SHP77 (cell line): Measurements from ENCODE around the gene SKP2.
A peak's percentile ranks its signal among the peaks of the same experiment; 100 is the strongest.
"Not testable (repeated sequence)": the region's sequence is repeated elsewhere in the genome, so short reads cannot be mapped to it uniquely, and the experiment has no call there.

Source experiments
- DNase-seq, 2 experiments: peaks; one replicate each; lab custom pipeline; 2025; lab: John Stamatoyannopoulos, UW

Gene SKP2

GRCh38 chr5:36151434-36152323 lies at the start of gene SKP2, which contains the start of gene LMBRD2:
TSS of gene SKP2 (plus strand) at chr5:36152111. CDS start at chr5:36152263, 152 bp downstream.
TSS of gene LMBRD2 (minus strand) at chr5:36151887. CDS start at chr5:36143349, 8,538 bp downstream.
- DNase-seq: peak; percentile 100

- DNase-seq: no peak
These were observed 46.1 kb upstream of the SKP2 start for GRCh38 chr5:36105819-36106218.

DNA sequence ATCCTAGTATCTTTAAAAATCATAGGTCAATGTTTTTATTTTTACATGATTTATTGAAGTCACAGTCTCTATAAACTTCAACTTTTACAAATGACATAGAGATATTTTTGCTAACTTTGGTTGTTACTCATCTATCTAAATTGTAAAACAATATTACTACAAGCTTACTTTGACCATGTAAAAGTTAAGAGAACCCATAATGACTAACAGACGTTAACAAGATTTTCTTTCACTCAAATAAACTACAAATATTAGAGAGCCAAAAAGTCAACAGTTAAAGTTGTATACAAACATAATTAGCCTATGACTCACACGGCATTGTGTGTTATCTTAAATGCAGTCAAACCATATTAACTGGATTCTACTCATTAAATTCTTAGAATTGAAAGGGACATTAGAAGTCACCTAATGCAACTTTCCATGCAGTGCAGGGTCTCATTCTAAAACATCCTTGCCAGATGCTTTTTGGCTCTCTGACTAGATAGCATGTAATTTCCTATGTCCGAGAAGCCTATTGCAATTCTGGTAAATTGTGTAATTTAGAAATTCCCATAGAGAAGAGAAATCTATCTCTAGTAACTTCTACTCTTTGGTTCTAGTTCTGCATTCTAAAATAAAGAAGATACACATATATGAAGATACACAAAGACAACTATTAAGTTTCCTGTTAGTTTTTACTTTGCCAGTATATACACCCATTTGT lies 43.0 kb upstream of the SKP2 start:
- no peak for DNase-seq

DNA sequence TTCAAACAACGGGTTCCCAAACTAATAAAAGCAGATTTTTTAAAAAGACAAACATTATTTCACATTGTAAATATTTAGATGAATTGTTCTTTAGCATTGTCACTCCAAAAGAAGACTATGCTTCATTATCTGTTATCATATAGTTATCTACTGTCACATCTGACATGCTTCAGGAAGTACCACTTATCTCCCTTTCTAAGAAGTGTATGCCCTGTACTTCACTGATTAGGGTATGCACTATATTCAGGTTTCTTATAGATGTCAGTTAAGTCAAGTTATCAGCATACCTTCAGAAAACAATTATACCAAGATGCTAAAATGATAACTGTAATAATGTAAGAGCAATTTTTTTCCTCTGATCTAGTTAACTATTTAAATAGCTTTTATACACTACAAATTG lies 40.7 kb upstream of the SKP2 start:
- no peak for DNase-seq

DNA sequence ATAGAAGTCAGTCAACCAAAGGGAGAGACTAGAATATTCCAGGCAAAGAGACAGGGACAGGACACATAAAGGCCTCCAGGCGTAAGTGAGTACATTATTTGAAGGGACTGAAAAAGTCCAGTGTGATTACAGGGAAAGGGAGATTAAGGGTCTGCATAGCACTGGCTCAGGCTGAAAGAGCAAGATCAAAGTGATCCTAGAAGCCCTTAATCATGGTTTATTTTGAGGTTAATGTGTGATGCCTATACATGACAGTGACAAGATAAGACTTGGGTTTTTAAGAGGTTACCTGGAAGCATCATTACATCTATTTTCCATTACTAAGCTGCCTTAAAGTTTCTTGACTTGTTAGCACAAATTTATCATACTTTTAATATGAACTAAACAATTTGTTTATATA lies 26.0 kb upstream of the SKP2 start:
- DNase-seq: no peak

DNA sequence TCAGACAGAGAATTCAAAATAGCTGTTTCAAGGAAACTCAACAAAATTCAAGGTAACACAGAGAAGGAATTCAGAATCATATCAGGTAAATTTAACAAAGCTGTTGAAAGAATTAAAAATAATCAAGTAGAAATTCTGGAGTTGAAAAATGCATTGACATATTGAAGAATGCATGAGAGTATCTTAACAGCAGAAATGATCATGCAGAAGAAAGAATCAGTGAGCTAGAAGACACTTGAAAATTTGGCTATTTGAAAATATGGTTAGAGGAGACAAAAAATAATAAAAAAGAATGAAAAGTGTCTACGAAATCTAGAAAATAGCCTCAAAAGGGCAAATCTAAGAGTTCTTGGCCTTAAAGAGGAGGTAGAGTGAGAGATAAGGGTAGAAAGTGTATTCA lies 23.1 kb upstream of the SKP2 start:
- no peak for DNase-seq

- not testable (repeated sequence) for DNase-seq
These were observed 22.2 kb upstream of the SKP2 start for GRCh38 chr5:36129666-36130065.

- DNase-seq: not testable (repeated sequence)
These were observed 18.9 kb upstream of the SKP2 start for GRCh38 chr5:36133009-36133408.

- no peak for DNase-seq
These were observed 15.9 kb upstream of the SKP2 start for GRCh38 chr5:36135988-36136387.

GRCh38 chr5:36136581-36136980 lies 15.3 kb upstream of the SKP2 start:
- no peak for DNase-seq

- no peak for DNase-seq
These were observed 12.8 kb upstream of the SKP2 start for GRCh38 chr5:36138900-36139683.

GRCh38 chr5:36145311-36145710 lies 6.6 kb upstream of the SKP2 start:
- DNase-seq: no peak

DNA sequence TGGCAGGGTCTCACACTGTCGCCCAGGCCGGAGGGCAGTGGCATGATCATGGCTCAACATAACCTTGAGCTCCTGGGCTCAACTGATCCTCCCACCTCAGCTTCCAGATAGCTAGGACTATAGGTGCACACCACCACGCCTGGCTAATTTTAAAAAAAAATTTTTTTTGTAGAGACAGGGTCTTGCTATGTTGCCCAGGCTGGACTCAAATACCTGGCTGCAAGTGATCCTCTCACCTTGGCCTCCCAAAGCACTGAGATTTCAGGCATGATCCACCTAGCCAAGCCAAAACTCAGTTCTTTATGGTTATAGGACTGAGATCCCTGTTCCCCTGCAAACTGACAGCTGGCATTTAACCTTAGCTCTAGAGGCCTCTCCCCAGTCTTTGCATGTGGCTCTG lies 5.5 kb upstream of the SKP2 start:
- no peak for DNase-seq

DNA sequence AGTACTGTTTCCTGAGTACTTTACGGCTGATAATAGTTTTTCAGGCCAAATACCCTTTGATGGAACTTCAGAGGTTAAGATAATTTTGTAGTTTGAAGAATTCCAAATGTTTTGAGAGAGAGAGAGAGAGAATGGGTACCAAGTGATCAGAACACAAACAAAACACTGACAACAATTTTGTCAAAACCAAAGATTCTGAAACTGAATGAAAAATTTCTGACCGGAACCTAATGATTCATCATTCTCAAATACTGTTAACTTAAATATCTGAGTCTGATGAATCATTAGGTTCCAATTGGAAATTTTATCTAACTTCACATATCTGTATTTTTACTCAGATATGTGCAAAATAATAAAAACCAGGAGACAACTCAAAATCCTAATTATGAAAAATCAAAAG lies 4.2 kb upstream of the SKP2 start:
- DNase-seq: no peak

DNA sequence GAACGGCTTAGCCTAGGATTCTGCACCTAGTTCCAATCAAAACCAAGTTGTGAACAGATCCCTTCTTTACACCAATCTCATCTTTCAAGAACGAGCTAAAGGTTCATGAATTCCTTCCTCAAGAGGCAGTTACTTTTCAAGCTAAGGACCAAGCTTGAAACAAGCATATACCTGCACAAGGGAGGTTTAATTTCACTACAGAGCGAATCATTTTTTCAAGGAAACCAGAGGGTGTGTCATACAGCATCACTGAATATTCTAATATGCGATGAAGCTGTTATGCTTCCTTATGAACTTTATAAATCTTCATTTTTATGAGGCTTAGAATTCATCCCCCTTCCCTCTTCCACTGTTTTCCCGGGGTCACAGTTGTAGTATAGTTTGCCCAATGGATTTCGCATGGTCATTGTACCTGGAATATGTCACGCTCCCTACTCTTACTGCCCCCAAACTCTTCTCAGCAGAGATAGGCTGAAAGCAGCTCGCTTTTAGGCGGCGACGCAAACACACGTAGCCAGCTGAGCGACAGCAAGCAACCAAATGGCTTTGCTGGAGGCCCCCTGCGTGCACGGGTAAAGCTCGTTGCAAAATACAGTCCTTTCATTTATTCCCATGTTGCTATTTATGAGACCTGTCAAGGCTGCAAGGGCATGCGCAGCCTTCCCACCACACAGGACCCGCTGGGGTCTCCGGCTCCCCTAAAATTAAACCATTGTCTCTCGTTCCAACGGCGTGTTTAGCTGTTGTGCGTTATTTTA lies 1.1 kb upstream of the SKP2 start:
- DNase-seq: peak; percentile 51 to 80

- peak in 1 of 2 experiments; percentile 19 for DNase-seq
These were observed 700 bp downstream of the SKP2 start for GRCh38 chr5:36152324-36153297.

DNA sequence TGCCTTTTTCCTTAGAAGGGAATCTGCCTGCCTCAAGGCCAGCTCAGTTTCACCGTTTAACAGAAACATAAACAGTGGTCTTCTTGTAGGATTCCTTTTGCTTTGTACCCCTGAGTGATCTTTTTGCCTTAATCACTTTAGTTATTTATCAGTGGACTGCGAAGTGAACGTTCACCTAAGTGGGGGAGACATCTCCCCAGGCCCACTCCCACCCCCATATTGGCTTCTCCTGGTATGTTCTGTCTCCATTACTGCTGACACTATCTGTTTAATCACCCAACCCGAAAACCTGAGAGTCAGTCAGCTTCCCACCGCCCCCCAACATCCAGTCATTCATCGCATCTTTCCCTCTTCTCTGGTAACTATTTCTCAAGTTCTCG lies 1.4 kb downstream of the SKP2 start:
- no peak for DNase-seq

GRCh38 chr5:36153726-36154125 lies 1.8 kb downstream of the SKP2 start:
- DNase-seq: no peak

GRCh38 chr5:36155291-36155690 lies 3.4 kb downstream of the SKP2 start:
- no peak for DNase-seq

DNA sequence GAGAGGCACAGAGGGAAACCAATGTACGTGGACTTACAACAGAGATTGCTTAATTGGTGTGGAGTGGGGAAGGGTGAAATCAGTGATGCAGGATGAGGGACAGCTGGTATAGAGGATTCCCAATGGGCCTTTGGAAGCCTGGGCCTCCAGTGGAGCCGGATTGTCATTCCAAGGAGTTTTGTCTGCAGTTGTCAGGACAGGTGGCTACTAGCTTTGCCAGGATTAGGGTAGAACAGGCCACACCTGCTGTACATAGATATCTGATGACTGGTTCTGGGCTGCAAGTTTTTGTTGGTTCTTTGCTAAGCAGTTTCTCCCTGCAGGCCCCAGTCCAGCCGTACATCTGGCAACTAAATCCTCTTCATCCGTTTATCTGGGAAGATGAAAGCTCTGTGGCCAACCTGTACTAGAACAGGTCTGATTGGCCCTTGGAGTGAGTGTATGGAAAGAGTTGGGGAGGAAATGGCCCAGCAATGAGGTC lies 4.2 kb downstream of the SKP2 start:
- DNase-seq: no peak
